ENCODE results near the gene SPRYD7.

Gene SPRYD7

DNA sequence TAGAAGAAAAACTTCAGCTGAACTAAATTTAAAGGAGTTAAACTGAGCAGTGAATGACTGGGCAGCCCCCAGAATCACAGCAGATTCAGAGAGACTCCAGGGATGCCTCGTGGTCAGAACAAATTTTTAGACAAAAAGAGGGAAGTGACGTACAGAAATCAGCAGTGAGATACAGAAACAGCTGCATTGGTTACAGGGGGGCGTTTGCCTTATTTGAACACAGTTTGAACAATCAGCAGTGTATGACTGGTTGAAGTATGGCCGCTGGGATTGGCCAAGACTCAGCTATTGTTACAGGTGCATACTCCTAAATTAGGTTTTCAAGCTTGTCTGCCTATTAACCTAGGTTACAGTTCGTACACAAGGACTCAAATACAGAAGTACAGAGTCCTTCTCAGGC is 2.2 kb upstream of the SPRYD7 start:
- H3K4me1 ChIP-seq (ENCODE audit: control insufficient read depth in 2 of 2, insufficient read depth in 1 of 2, low read depth in 1 of 2, low read length in 2 of 2): no peaks in the 10 kb centered on the region
- no peak overlapping the region for H2AFZ ChIP-seq (ENCODE audit: low read length)
- no peak overlapping the region for H2BK15ac ChIP-seq (ENCODE audit: low read length)
- H3K4me3 ChIP-seq (ENCODE audit: low read length in 2 of 2): no peak overlapping the region
- no peak overlapping the region for H3K27ac ChIP-seq (replicated peaks; ENCODE audit: low read length)
- no peaks in the 10 kb centered on the region for H3K9me3 ChIP-seq (replicated peaks in 1 of 2; ENCODE audit: control insufficient read depth in 2 of 2, insufficient read depth in 1 of 2, low read depth in 1 of 2, low read length in 2 of 2)
- H2BK12ac ChIP-seq (ENCODE audit: low read length): no peak overlapping the region
- no peak overlapping the region for H2BK5ac ChIP-seq (ENCODE audit: low read length)
- H3K36me3 ChIP-seq (replicated peaks in 1 of 2; ENCODE audit: control insufficient read depth in 2 of 2, insufficient read depth in 2 of 2, low read length in 2 of 2): no peaks in the 10 kb centered on the region
- no peak overlapping the region for H4K8ac ChIP-seq (ENCODE audit: low read depth, low read length)
- no peak overlapping the region for H2BK120ac ChIP-seq (ENCODE audit: low read depth, low read length)
- H3K14ac ChIP-seq (ENCODE audit: low read length): no peak overlapping the region
- H3K4ac ChIP-seq (ENCODE audit: low read length): no peak overlapping the region
- no peak overlapping the region for H4K91ac ChIP-seq (ENCODE audit: low read depth, low read length, poor library complexity)
- DNase-seq (ENCODE audit: low spot score): no peak
- no CpG with 5 or more reads among the region's 5 CpGs for WGBS, 2 donors (ENCODE audit: extremely low coverage in 2 of 2, insufficient read length in 2 of 2, insufficient replicate concordance in 1 of 2)
- no peak overlapping the region for H3K9ac ChIP-seq (ENCODE audit: low read depth, low read length, poor library complexity)
- H3K4me2 ChIP-seq (ENCODE audit: insufficient read depth, low read length, poor library complexity, severe bottlenecking): no peak overlapping the region
- H3K79me1 ChIP-seq (ENCODE audit: low read depth, low read length): no peaks in the 10 kb centered on the region
- no peak overlapping the region for H3K18ac ChIP-seq (ENCODE audit: low read length)
- no peak overlapping the region for H2AK5ac ChIP-seq (ENCODE audit: low read depth, low read length)
- no peak overlapping the region for H3K23ac ChIP-seq (ENCODE audit: low read depth, low read length, poor library complexity)
- peaks cover 0 to 2% (median 0%) of the 10 kb centered on the region in 3 experiments for H3K27me3 ChIP-seq (ENCODE audit: control insufficient read depth in 3 of 3, insufficient read depth in 3 of 3, low read depth in 1 of 3, low read length in 3 of 3)

DNA sequence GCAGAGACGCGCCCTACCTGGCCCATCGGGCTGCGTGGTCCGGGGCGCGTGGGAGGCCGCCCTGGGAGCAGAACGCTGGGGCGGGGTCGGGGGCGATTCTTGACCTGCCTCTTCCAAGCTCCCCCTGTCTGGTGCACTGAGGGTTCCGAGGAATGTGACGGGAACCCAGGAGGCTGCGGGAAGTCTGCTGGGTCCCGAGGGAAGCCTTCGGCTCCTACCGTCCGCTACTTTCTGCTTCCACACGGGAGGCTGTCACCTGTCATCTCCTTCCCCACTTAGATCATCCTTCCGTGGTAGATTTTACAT is 781 bp upstream of the SPRYD7 start:
- Histone ChIP-seq H3K27ac (replicated peaks; ENCODE audit: low read length) (no peak overlapping the region), H3K9me3 (replicated peaks in 1 of 2; ENCODE audit: control insufficient read depth in 2 of 2, insufficient read depth in 1 of 2, low read depth in 1 of 2, low read length in 2 of 2) (no peaks in the 10 kb centered on the region), H2BK120ac (ENCODE audit: low read depth, low read length) (no peak overlapping the region), H4K91ac (ENCODE audit: low read depth, low read length, poor library complexity) (no peak overlapping the region), H4K8ac (ENCODE audit: low read depth, low read length) (peak overlapping the region; percentile 48), H3K4me1 (ENCODE audit: control insufficient read depth in 2 of 2, insufficient read depth in 1 of 2, low read depth in 1 of 2, low read length in 2 of 2) (no peaks in the 10 kb centered on the region), H2BK5ac (ENCODE audit: low read length) (peak overlapping the region; percentile 24), H2AK5ac (ENCODE audit: low read depth, low read length) (no peak overlapping the region), H2AFZ (ENCODE audit: low read length) (peak overlapping the region; percentile 97), H3K36me3 (replicated peaks in 1 of 2; ENCODE audit: control insufficient read depth in 2 of 2, insufficient read depth in 2 of 2, low read length in 2 of 2) (no peaks in the 10 kb centered on the region), H3K79me1 (ENCODE audit: low read depth, low read length) (no peaks in the 10 kb centered on the region), H3K4ac (ENCODE audit: low read length) (no peak overlapping the region), H3K4me3 (ENCODE audit: low read length in 2 of 2) (peak overlapping the region; percentile 88 to 94), H2BK15ac (ENCODE audit: low read length) (no peak overlapping the region), H3K27me3 (ENCODE audit: control insufficient read depth in 3 of 3, insufficient read depth in 3 of 3, low read depth in 1 of 3, low read length in 3 of 3) (peaks cover 0 to 2% (median 0%) of the 10 kb centered on the region in 3 experiments), H3K23ac (ENCODE audit: low read depth, low read length, poor library complexity) (no peak overlapping the region), H3K14ac (ENCODE audit: low read length) (no peak overlapping the region), H3K18ac (ENCODE audit: low read length) (peak overlapping the region; percentile 64), H2BK12ac (ENCODE audit: low read length) (no peak overlapping the region), H3K4me2 (ENCODE audit: insufficient read depth, low read length, poor library complexity, severe bottlenecking) (peak overlapping the region; percentile 91), H3K9ac (ENCODE audit: low read depth, low read length, poor library complexity) (no peak overlapping the region)
- WGBS, 2 donors (ENCODE audit: extremely low coverage in 2 of 2, insufficient read length in 2 of 2, insufficient replicate concordance in 1 of 2): no CpG with 5 or more reads among the region's 21 CpGs
- DNase-seq (ENCODE audit: low spot score): peak; percentile 8

DNA sequence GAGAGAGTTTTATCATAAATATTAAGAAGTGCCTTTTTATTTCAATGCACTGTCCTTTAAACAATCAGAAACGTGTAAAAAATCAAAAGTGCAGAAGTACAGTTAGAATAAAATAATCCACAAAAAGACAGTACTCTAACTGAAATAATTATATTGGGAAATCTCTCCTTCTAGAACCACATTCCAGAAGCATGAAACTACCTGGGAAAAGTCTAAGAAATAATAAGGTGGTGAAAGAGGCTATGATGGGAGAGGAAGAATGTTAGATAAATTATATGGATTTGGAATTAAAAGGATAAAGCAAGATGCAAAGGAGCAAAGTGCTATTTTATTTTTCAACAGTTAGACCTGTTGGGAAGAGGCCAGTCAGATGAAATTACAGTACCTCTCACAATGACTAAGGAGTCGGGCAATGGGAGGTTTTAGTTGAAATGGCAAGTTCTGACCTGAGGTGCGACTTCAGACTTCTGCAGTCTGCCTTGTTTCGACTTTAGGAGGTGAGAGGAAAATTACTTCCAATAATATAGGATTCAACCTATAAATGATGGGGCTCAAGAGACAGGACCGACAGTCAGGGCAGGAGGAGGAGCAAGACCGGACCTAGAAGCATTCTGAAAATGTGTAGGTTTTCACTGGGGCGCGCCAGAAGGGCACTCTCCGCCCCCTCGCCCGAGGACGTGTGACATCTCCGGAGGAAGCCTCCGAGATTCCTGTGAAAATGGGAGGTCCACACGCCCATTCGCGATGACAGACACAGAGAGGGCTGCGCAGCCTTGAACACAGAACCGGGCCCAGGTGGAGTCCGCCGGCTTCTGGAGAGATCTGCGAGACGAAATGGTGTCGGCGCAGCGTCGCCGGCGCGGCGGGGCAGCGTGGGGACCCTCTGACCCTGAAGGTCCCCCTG is 717 bp downstream of the SPRYD7 start:
- Histone ChIP-seq H3K14ac (ENCODE audit: low read length) (peak overlapping the region; percentile 98), H3K18ac (ENCODE audit: low read length) (peak overlapping the region; percentile 98), H2AK5ac (ENCODE audit: low read depth, low read length) (no peak overlapping the region), H4K91ac (ENCODE audit: low read depth, low read length, poor library complexity) (no peak overlapping the region), H3K27ac (replicated peaks; ENCODE audit: low read length) (peak overlapping the region; percentile 75), H3K4me3 (ENCODE audit: low read length in 2 of 2) (peak overlapping the region; percentile 88 to 96), H2BK5ac (ENCODE audit: low read length) (peak overlapping the region; percentile 93), H3K9ac (ENCODE audit: low read depth, low read length, poor library complexity) (peak overlapping the region; percentile 98), H3K36me3 (replicated peaks in 1 of 2; ENCODE audit: control insufficient read depth in 2 of 2, insufficient read depth in 2 of 2, low read length in 2 of 2) (peaks cover 0 to 5% of the 10 kb centered on the region in 2 donors), H3K79me1 (ENCODE audit: low read depth, low read length) (no peaks in the 10 kb centered on the region), H4K8ac (ENCODE audit: low read depth, low read length) (no peak overlapping the region), H2BK120ac (ENCODE audit: low read depth, low read length) (no peak overlapping the region), H3K4ac (ENCODE audit: low read length) (no peak overlapping the region), H3K4me1 (ENCODE audit: control insufficient read depth in 2 of 2, insufficient read depth in 1 of 2, low read depth in 1 of 2, low read length in 2 of 2) (no peaks in the 10 kb centered on the region), H3K4me2 (ENCODE audit: insufficient read depth, low read length, poor library complexity, severe bottlenecking) (peak overlapping the region; percentile 72), H2BK15ac (ENCODE audit: low read length) (no peak overlapping the region), H3K27me3 (ENCODE audit: control insufficient read depth in 3 of 3, insufficient read depth in 3 of 3, low read depth in 1 of 3, low read length in 3 of 3) (peaks cover 0 to 2% (median 0%) of the 10 kb centered on the region in 3 experiments), H3K23ac (ENCODE audit: low read depth, low read length, poor library complexity) (peak overlapping the region; percentile 99), H2AFZ (ENCODE audit: low read length) (peak overlapping the region; percentile 99), H3K9me3 (replicated peaks in 1 of 2; ENCODE audit: control insufficient read depth in 2 of 2, insufficient read depth in 1 of 2, low read depth in 1 of 2, low read length in 2 of 2) (no peaks in the 10 kb centered on the region), H2BK12ac (ENCODE audit: low read length) (no peak overlapping the region)
- DNase-seq (ENCODE audit: low spot score): peak; percentile 46
- no CpG with 5 or more reads among the region's 32 CpGs for WGBS, 2 donors (ENCODE audit: extremely low coverage in 2 of 2, insufficient read length in 2 of 2, insufficient replicate concordance in 1 of 2)

DNA sequence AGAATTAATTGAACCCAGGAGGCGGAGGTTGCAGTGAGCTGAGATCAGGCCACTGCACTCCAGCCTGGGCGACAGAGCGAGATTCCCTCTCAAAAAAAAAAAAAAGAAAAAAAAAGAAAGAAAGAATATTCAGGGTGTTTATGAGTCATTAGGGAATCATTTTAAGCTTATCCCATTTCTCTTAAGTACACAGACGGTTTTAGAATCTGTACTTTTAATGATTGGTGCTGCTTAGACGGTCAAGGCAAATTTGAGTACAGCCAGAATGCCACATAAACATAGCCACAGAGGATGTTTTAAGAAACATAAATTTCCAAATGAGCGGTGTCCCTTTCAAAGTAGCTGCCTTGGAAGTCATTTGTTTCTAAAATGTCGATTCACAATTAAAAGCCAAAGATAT is 2.6 kb downstream of the SPRYD7 start:
- Histone ChIP-seq H2BK5ac (ENCODE audit: low read length) (no peak overlapping the region), H3K9me3 (replicated peaks in 1 of 2; ENCODE audit: control insufficient read depth in 2 of 2, insufficient read depth in 1 of 2, low read depth in 1 of 2, low read length in 2 of 2) (no peaks in the 10 kb centered on the region), H4K91ac (ENCODE audit: low read depth, low read length, poor library complexity) (no peak overlapping the region), H3K14ac (ENCODE audit: low read length) (no peak overlapping the region), H3K18ac (ENCODE audit: low read length) (no peak overlapping the region), H3K9ac (ENCODE audit: low read depth, low read length, poor library complexity) (no peak overlapping the region), H2BK12ac (ENCODE audit: low read length) (no peak overlapping the region), H4K8ac (ENCODE audit: low read depth, low read length) (no peak overlapping the region), H3K4ac (ENCODE audit: low read length) (no peak overlapping the region), H3K4me3 (ENCODE audit: low read length in 2 of 2) (no peak overlapping the region), H3K27ac (replicated peaks; ENCODE audit: low read length) (no peak overlapping the region), H2BK120ac (ENCODE audit: low read depth, low read length) (no peak overlapping the region), H3K79me1 (ENCODE audit: low read depth, low read length) (no peaks in the 10 kb centered on the region), H3K23ac (ENCODE audit: low read depth, low read length, poor library complexity) (no peak overlapping the region), H3K4me1 (ENCODE audit: control insufficient read depth in 2 of 2, insufficient read depth in 1 of 2, low read depth in 1 of 2, low read length in 2 of 2) (no peaks in the 10 kb centered on the region), H3K4me2 (ENCODE audit: insufficient read depth, low read length, poor library complexity, severe bottlenecking) (no peak overlapping the region), H2BK15ac (ENCODE audit: low read length) (no peak overlapping the region), H2AFZ (ENCODE audit: low read length) (no peak overlapping the region), H2AK5ac (ENCODE audit: low read depth, low read length) (no peak overlapping the region), H3K36me3 (replicated peaks in 1 of 2; ENCODE audit: control insufficient read depth in 2 of 2, insufficient read depth in 2 of 2, low read length in 2 of 2) (peaks cover 0 to 10% of the 10 kb centered on the region in 2 donors), H3K27me3 (ENCODE audit: control insufficient read depth in 3 of 3, insufficient read depth in 3 of 3, low read depth in 1 of 3, low read length in 3 of 3) (peaks cover 0 to 2% (median 0%) of the 10 kb centered on the region in 3 experiments)
- no CpG with 5 or more reads among the region's 7 CpGs for WGBS, 2 donors (ENCODE audit: extremely low coverage in 2 of 2, insufficient read length in 2 of 2, insufficient replicate concordance in 1 of 2)
- DNase-seq (ENCODE audit: low spot score): no peak

Measured in neuronal stem cell (in vitro differentiated cells).